Renal cortical epithelial cell (primary cell): ENCODE results near the gene TTLL11. TPM values are rescaled to one million over a fixed set of nuclear protein-coding genes. Genes with fewer than 3 reads are reported as not detected.

Source experiments
- DNase-seq: peaks from one replicate; pipeline ENCODE4 v3.0.0-alpha.2; 2011; ENCODE audit warnings: low read depth
- total RNA-seq: library from RNA; depleted of rRNA; stranded (reverse); fragments of >200 nt; gene quantifications from 2 replicates; pipeline ENCODE4 v1.2.3, GENCODE V29; 2014

Gene TTLL11
- total RNA-seq, 1 donor from 2014 or later, result 6.7 TPM

- DNase-seq, result no peak
Observed at GRCh38 chr9:122110100-122110833, 17.2 kb upstream of the TTLL11 start.

- DNase-seq, result no peak
Observed at GRCh38 chr9:122109035-122109813, 16.1 kb upstream of the TTLL11 start.

GRCh38 chr9:122107291-122107805 lies 14.2 kb upstream of the TTLL11 start:
- no peak for DNase-seq

- no peak for DNase-seq
Observed at GRCh38 chr9:122106576-122106975, 13.5 kb upstream of the TTLL11 start.

- no peak for DNase-seq
Observed at GRCh38 chr9:122103985-122104384, 10.9 kb upstream of the TTLL11 start.

GRCh38 chr9:122102156-122102555 lies 9.0 kb upstream of the TTLL11 start:
- DNase-seq, result no peak

- DNase-seq, result no peak
Observed at GRCh38 chr9:122100756-122101155, 7.6 kb upstream of the TTLL11 start.

GRCh38 chr9:122099271-122099869 lies 6.3 kb upstream of the TTLL11 start:
- peak; percentile 61 for DNase-seq

- DNase-seq, result no peak
Observed at GRCh38 chr9:122097679-122098315, 4.7 kb upstream of the TTLL11 start.

GRCh38 chr9:122096620-122097415 lies 3.7 kb upstream of the TTLL11 start:
- DNase-seq, result no peak

GRCh38 chr9:122095010-122095767 lies 2.1 kb upstream of the TTLL11 start:
- peak; percentile 66 for DNase-seq

- DNase-seq, result no peak
Observed at GRCh38 chr9:122091682-122092592, 1.2 kb downstream of the TTLL11 start.

- no peak for DNase-seq
Observed at GRCh38 chr9:122090981-122091380, 2.1 kb downstream of the TTLL11 start.

GRCh38 chr9:122090287-122090883 lies 2.7 kb downstream of the TTLL11 start:
- no peak for DNase-seq

GRCh38 chr9:122088880-122089706 lies 4.0 kb downstream of the TTLL11 start:
- DNase-seq, result no peak

- no peak for DNase-seq
Observed at GRCh38 chr9:122087406-122088200, 5.5 kb downstream of the TTLL11 start.

GRCh38 chr9:122086873-122087272 lies 6.2 kb downstream of the TTLL11 start:
- DNase-seq, result no peak
